ENCODE measurements around the gene SCN5A.

The SCN5A gene

GRCh38 chr3:38515367-38515766 lies 134.1 kb downstream of the SCN5A start:
- Histone ChIP-seq H3K4me3 (ENCODE audit: low read depth, low read length) (no peak overlapping the region), H3K4me1 (no peaks in the 10 kb centered on the region), H3K36me3 (no peaks in the 10 kb centered on the region), H3K9me3 (no peaks in the 10 kb centered on the region), H3K27me3 (no peaks in the 10 kb centered on the region)
- no peak for DNase-seq
- no peak for TF ChIP-seq CTCF (IDR thresholded peaks at IDR 0.05; ENCODE audit: low read depth, low read length)

- Histone ChIP-seq H3K4me1 (no peaks in the 10 kb centered on the region), H3K27me3 (no peaks in the 10 kb centered on the region), H3K4me3 (ENCODE audit: low read depth, low read length) (no peak overlapping the region), H3K36me3 (no peaks in the 10 kb centered on the region), H3K9me3 (no peaks in the 10 kb centered on the region)
- no peak for TF ChIP-seq CTCF (IDR thresholded peaks at IDR 0.05; ENCODE audit: low read depth, low read length)
- DNase-seq, result no peak
Observed at GRCh38 chr3:38511546-38511945, 137.9 kb downstream of the SCN5A start.

- no peak for TF ChIP-seq CTCF (IDR thresholded peaks at IDR 0.05; ENCODE audit: low read depth, low read length)
- Histone ChIP-seq H3K9me3 (no peaks in the 10 kb centered on the region), H3K36me3 (no peaks in the 10 kb centered on the region), H3K4me1 (no peaks in the 10 kb centered on the region), H3K27me3 (no peaks in the 10 kb centered on the region), H3K4me3 (ENCODE audit: low read depth, low read length) (no peak overlapping the region)
- no peak for DNase-seq
Observed at GRCh38 chr3:38510631-38511030, 138.9 kb downstream of the SCN5A start.

- H3K9me3 ChIP-seq, result no peaks in the 10 kb centered on the region
- no peak for TF ChIP-seq CTCF (IDR thresholded peaks at IDR 0.05; ENCODE audit: low read depth, low read length)
- H3K4me3 ChIP-seq (ENCODE audit: low read depth, low read length), result no peak overlapping the region
- no peaks in the 10 kb centered on the region for H3K27me3 ChIP-seq
- DNase-seq, result no peak
- no peaks in the 10 kb centered on the region for H3K36me3 ChIP-seq
- no peaks in the 10 kb centered on the region for H3K4me1 ChIP-seq
Observed at GRCh38 chr3:38509732-38510131, 139.8 kb downstream of the SCN5A start.

GRCh38 chr3:38507120-38507519 lies 142.4 kb downstream of the SCN5A start:
- H3K9me3 ChIP-seq, result no peaks in the 10 kb centered on the region
- H3K4me1 ChIP-seq, result no peaks in the 10 kb centered on the region
- H3K36me3 ChIP-seq, result no peaks in the 10 kb centered on the region
- TF ChIP-seq CTCF (IDR thresholded peaks at IDR 0.05; ENCODE audit: low read depth, low read length), result no peak
- DNase-seq, result no peak
- no peak overlapping the region for H3K4me3 ChIP-seq (ENCODE audit: low read depth, low read length)
- no peaks in the 10 kb centered on the region for H3K27me3 ChIP-seq

GRCh38 chr3:38500688-38501417 lies 148.6 kb downstream of the SCN5A start:
- Histone ChIP-seq H3K9me3 (no peaks in the 10 kb centered on the region), H3K4me1 (no peaks in the 10 kb centered on the region), H3K4me3 (ENCODE audit: low read depth, low read length) (no peak overlapping the region), H3K27me3 (no peaks in the 10 kb centered on the region), H3K36me3 (no peaks in the 10 kb centered on the region)
- no peak for TF ChIP-seq CTCF (IDR thresholded peaks at IDR 0.05; ENCODE audit: low read depth, low read length)
- no peak for DNase-seq
